ENCODE measurements around the gene CLIC4. TPM values are rescaled to one million over a fixed set of nuclear protein-coding genes. Genes with fewer than 3 reads are reported as not detected.

CLIC4 gene
- total and polyA plus RNA-seq, 9 of the 15 experiments (the other 6 are each of a cell fraction or from before 2014, with no cell fraction given) = 16.0 to 67.5 (median 38.4) TPM

GRCh38 chr1:24744911-24745710 lies at the start of gene CLIC4 (continued):
- no peak for TF ChIP-seq CHD7 (IDR thresholded peaks at IDR 0.05; ENCODE audit: low read depth, low read length)
- TF ChIP-seq ZNF57 (CRISPR knock-in tag; IDR thresholded peaks at IDR 0.05) = no peak
- no peak for TF ChIP-seq ZNF354B (CRISPR knock-in tag; IDR thresholded peaks at IDR 0.05)
- no peak for TF ChIP-seq ZNF77 (CRISPR knock-in tag; IDR thresholded peaks at IDR 0.05)
- TF ChIP-seq ETV1 (tag; conservative IDR thresholded peaks at IDR 0.05; ENCODE audit: low read depth) = no peak
- TF ChIP-seq PML (IDR thresholded peaks at IDR 0.05; ENCODE audit: low read length) = peak; percentile 64; the same call in 1 of the 2 replicates
- 0 out of 2 replicates have a peak, but pooled peaks have one; percentile 28 for TF ChIP-seq MTA2 (IDR thresholded peaks at IDR 0.05; ENCODE audit: low read depth)
- no peak for TF ChIP-seq MXD1 (CRISPR knock-in tag; IDR thresholded peaks at IDR 0.05; ENCODE audit: borderline replicate concordance, poor library complexity, severe bottlenecking)
- peak; percentile 98 for TF ChIP-seq HMGN3 (IDR thresholded peaks at IDR 0.05; ENCODE audit: borderline replicate concordance, extremely low read depth, insufficient read length, low read depth, low read length)
- peak; percentile 36; the same call in 1 of the 2 replicates for TF ChIP-seq CBFA2T2 (conservative IDR thresholded peaks at IDR 0.05)
- TF ChIP-seq E2F3 (CRISPR knock-in tag; IDR thresholded peaks at IDR 0.05) = 0 out of 2 replicates have a peak, but pooled peaks have one; percentile 30
- no peak for TF ChIP-seq CGGBP1 (CRISPR knock-in tag; IDR thresholded peaks at IDR 0.05)
- no peak for TF ChIP-seq KDM1A (IDR thresholded peaks at IDR 0.05)
- no peak for TF ChIP-seq ZNF347 (CRISPR knock-in tag; IDR thresholded peaks at IDR 0.05; ENCODE audit: low read depth)
- no peak for TF ChIP-seq ZBTB26 (CRISPR knock-in tag; IDR thresholded peaks at IDR 0.05)

All from K562 (cell line).